ENCODE results near the gene CACNA2D4.

DNA sequence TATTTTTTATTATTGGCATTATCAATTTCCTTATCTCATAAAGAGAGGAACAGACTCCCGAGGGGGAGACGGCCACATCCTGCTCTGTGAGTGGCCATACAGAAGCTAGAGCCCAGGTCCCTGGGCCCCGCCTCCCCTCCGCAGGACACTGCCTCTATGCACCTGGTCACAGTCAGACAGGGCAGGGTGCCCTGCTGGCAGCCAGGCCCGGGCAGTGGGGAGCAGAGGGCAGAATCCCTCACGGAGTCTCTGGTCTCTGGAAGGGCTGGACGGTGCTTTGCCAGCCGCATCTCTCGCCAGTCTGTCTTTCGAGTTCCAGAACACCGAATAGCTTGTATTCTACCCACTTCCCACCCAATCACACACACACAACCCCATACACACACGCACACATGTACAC lies 16.4 kb upstream of the CACNA2D4 start:
- TF ChIP-seq, protein P1, sequence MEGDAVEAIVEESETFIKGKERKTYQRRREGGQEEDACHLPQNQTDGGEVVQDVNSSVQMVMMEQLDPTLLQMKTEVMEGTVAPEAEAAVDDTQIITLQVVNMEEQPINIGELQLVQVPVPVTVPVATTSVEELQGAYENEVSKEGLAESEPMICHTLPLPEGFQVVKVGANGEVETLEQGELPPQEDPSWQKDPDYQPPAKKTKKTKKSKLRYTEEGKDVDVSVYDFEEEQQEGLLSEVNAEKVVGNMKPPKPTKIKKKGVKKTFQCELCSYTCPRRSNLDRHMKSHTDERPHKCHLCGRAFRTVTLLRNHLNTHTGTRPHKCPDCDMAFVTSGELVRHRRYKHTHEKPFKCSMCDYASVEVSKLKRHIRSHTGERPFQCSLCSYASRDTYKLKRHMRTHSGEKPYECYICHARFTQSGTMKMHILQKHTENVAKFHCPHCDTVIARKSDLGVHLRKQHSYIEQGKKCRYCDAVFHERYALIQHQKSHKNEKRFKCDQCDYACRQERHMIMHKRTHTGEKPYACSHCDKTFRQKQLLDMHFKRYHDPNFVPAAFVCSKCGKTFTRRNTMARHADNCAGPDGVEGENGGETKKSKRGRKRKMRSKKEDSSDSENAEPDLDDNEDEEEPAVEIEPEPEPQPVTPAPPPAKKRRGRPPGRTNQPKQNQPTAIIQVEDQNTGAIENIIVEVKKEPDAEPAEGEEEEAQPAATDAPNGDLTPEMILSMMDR (IDR thresholded peaks at IDR 0.05 in 2 of 3, conservative IDR thresholded peaks at IDR 0.05 in 1 of 3; ENCODE audit: borderline replicate concordance in 1 of 3, insufficient read depth in 1 of 3, low read depth in 2 of 3, low read length in 2 of 3), result no peak
- TF ChIP-seq EZH2phosphoT487 (IDR thresholded peaks at IDR 0.05; ENCODE audit: borderline replicate concordance), result no peak
- no peak for TF ChIP-seq CEBPB (IDR thresholded peaks at IDR 0.05; ENCODE audit: low read depth)
- TF ChIP-seq POLR2AphosphoS5 (IDR thresholded peaks at IDR 0.05; ENCODE audit: low read depth, low read length), result no peak
- TF ChIP-seq RAD21 (IDR thresholded peaks at IDR 0.05; ENCODE audit: low read depth), result no peak
- no peak for TF ChIP-seq EZH2 (IDR thresholded peaks at IDR 0.05)
